Activated CD4-positive, alpha-beta T cell treated with anti-CD3 and anti-CD28 coated beads, Interleukin-2, amount 10 ng/mL, durations not matched to agents 7 days and 5 days (primary cell): Measurements from ENCODE around the gene IGFBP4. TPM values are rescaled to one million over a fixed set of nuclear protein-coding genes. Genes with fewer than 3 reads are reported as not detected.

Experiments
- CTCF ChIA-PET: fragments of 350-600 bp; sonication (Branson Sonifier 250); formaldehyde crosslinking; loops from one replicate; lab custom pipeline; 2021; ENCODE audit warnings: antibody characterized with exemption; lab: Charles Lee
- POLR2A ChIA-PET: fragments of 350-600 bp; sonication (Branson Sonifier 250); formaldehyde crosslinking; loops from one replicate; lab custom pipeline; 2021; ENCODE audit warnings: antibody characterized with exemption; lab: Charles Lee
- DNase-seq: peaks from one replicate; pipeline ENCODE4 v3.0.0-alpha.2; 2020
- H3K27ac Mint-ChIP-seq: one replicate; pipeline ENCODE4 v1.8.0; 2021; ENCODE audit warnings: mild to moderate bottlenecking, moderate library complexity, mixed read lengths
- H3K27me3 Mint-ChIP-seq: one replicate; pipeline ENCODE4 v1.8.0; 2021; ENCODE audit warnings: mixed read lengths
- H3K36me3 Mint-ChIP-seq: one replicate; pipeline ENCODE4 v1.8.0; 2021; ENCODE audit warnings: low read depth, mixed read lengths
- H3K4me1 Mint-ChIP-seq: one replicate; pipeline ENCODE4 v1.8.0; 2021; ENCODE audit warnings: mixed read lengths
- H3K4me3 Mint-ChIP-seq: one replicate; pipeline ENCODE4 v1.8.0; 2021; ENCODE audit warnings: mild to moderate bottlenecking, moderate library complexity, mixed read lengths
- H3K9me3 Mint-ChIP-seq: one replicate; pipeline ENCODE4 v1.8.0; 2021; ENCODE audit warnings: mixed read lengths
- total RNA-seq, 2 experiments: library from RNA; stranded (reverse); gene quantifications; one replicate each; pipeline ENCODE4 v1.2.3, GENCODE V29; 2021

The IGFBP4 gene
- total RNA-seq, 2 experiments from 2014 or later: 65.2 to 67.9 TPM

DNA sequence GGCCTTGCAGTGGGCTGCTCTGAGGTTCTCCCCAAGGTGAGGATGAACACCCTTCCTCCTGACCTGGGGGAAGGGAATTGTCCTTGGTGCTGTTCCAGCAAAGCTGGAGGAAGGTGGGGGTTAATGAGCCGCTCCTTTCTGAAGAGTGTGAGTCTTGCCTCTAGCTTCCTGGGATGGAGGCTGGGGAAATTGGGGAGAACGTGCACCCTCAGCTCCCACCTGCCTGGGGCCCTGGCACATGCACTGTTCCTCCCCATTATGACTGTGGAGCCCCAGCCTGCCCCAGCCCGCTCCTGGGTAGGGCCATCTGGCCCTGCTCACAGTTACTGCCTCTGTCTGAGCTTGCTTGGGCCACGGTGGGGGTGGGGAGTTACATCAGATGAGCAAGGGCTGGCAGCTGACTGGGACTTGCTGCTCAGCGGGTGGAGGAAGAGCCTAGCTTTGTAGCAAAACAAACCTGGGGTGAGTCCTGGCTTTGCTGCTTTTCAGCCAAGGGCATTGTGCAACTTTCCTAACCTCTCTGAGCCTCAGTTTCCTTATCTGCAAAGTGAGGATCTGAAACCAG is 47.1 kb downstream of the IGFBP4 start:
- no peaks in the 10 kb centered on the region for H3K27me3 Mint-ChIP-seq
- peaks cover 6% of the 10 kb centered on the region for H3K36me3 Mint-ChIP-seq
- POLR2A ChIA-PET: interaction anchor here (0.6 to 2.3 kb wide), 4 partner anchors 18 to 164 kb away, joined by 3 to 7 read pairs (median 5); no protein-coding TSS in a partner anchor
- H3K9me3 Mint-ChIP-seq: no peaks in the 10 kb centered on the region
- DNase-seq: peak; percentile 48
- CTCF ChIA-PET: interaction anchor here (1.0 to 2.6 kb wide), 5 partner anchors 12 to 46 kb away, joined by 3 to 10 read pairs (median 4); partner anchors contain the start of gene TNS4
- H3K4me1 Mint-ChIP-seq: peaks cover 67% of the 10 kb centered on the region
- H3K4me3 Mint-ChIP-seq: peak overlapping the region; percentile 30
- H3K27ac Mint-ChIP-seq: peak overlapping the region; percentile 84

DNA sequence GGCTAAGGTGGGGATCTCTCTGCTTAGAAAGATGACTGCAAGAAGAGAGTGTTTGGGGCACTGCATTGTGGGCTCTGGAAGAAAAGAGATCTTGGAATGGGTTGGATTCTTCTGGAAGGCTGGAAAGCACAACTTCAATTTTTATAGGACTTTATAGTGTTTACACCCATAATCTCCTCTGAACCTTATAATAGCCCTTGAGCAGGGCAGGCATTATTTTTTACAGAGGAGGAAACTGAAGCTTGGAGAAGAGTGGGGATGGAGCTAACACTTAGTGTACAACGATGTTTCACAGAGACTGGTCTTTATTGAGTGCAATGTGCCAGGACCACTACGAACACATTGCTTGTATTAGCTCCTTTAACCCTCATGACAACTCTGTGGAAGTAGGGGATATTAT is 47.7 kb downstream of the IGFBP4 start:
- Mint-ChIP-seq H3K27me3 (no peaks in the 10 kb centered on the region), H3K36me3 (peaks cover 6% of the 10 kb centered on the region), H3K27ac (peak overlapping the region; percentile 84), H3K4me1 (peaks cover 63% of the 10 kb centered on the region), H3K4me3 (peak overlapping the region; percentile 30), H3K9me3 (no peaks in the 10 kb centered on the region)
- ChIA-PET CTCF (interaction anchor here (1.1 to 2.6 kb wide), 4 partner anchors 11 to 47 kb away, joined by 3 to 10 read pairs (median 4); partner anchors contain the start of gene TNS4), POLR2A (interaction anchor here (0.5 to 2.3 kb wide), 4 partner anchors 17 to 1352 kb away, joined by 3 to 7 read pairs (median 5); no protein-coding TSS in a partner anchor)
- DNase-seq: no peak

DNA sequence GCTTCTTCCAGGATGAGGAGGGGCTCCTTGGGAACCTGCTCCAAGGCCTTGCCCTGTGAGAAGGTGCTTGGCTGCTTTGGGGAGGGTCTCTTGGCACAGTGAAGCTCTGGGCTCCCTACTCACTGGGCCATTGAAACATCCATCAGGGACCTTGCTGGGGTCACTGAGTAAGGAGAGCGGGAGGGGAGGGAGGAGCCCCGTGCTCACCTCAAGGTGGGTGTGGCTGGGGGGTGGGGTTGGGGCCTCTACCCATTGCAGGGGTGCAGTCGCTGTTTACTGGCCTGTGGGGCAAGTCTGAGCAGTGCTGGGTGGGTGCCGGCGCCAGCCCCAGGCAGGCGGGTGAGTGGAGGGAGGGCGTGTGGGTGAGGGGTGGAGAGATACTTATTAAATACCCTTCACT is 48.2 kb downstream of the IGFBP4 start:
- POLR2A ChIA-PET: interaction anchor here (0.5 to 2.3 kb wide), 2 partner anchors 26 to 1351 kb away, joined by 3 to 6 read pairs; no protein-coding TSS in a partner anchor
- Mint-ChIP-seq H3K4me1 (peaks cover 58% of the 10 kb centered on the region), H3K4me3 (no peak overlapping the region), H3K27ac (peak overlapping the region; percentile 84), H3K27me3 (no peaks in the 10 kb centered on the region), H3K36me3 (peaks cover 6% of the 10 kb centered on the region), H3K9me3 (no peaks in the 10 kb centered on the region)
- CTCF ChIA-PET: interaction anchor here (1.1 to 2.6 kb wide), 4 partner anchors 10 to 47 kb away, joined by 3 to 10 read pairs (median 4); partner anchors contain the start of gene TNS4
- DNase-seq: no peak

DNA sequence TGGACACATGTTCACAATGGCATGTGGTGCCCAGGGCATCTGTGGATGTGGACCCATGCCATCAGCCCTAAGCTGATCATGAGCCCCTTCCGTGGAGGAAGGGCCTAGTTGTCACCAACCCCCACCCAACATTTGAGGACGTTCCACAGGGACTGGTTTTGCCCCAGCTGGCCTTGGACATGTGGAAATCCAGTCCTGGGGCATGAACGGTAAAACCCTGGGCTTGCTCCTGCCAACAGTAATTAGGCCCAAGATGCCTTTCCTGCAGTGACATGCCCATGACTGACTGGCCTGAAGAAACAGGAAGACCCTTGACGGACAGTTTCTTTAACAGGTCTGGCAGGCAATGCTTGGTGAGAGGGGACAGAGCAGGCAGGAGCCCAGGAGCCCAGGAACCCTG is 50.4 kb downstream of the IGFBP4 start:
- peaks cover 6% of the 10 kb centered on the region for H3K36me3 Mint-ChIP-seq
- H3K4me1 Mint-ChIP-seq: peaks cover 49% of the 10 kb centered on the region
- POLR2A ChIA-PET: no interaction called here
- no peak overlapping the region for H3K27ac Mint-ChIP-seq
- no peaks in the 10 kb centered on the region for H3K27me3 Mint-ChIP-seq
- no peak overlapping the region for H3K4me3 Mint-ChIP-seq
- CTCF ChIA-PET: interaction anchor here (0.8 to 1.9 kb wide), 5 partner anchors 8 to 38 kb away, joined by 3 to 8 read pairs (median 4); partner anchors contain the start of gene TNS4
- no peaks in the 10 kb centered on the region for H3K9me3 Mint-ChIP-seq
- DNase-seq: no peak

DNA sequence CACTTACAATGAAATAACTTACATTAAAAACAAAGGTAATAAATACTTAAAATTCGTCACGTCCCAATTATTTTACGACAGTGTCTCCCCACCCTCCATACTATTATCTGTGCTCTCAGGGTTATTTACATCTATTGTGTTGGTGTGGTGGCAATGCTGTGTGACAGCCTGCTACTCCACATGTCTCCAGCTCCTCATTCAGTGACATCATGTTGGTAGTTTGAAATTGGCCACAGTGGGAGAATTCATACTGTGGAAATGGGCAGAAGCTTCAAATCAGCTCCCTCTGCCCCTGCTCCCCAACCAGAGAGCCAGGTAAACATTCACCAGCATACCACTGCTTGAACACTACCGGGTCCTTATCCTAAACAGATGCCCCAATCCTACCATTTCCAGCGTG is 51.9 kb downstream of the IGFBP4 start:
- H3K9me3 Mint-ChIP-seq: no peaks in the 10 kb centered on the region
- H3K27ac Mint-ChIP-seq: no peak overlapping the region
- H3K4me1 Mint-ChIP-seq: peaks cover 38% of the 10 kb centered on the region
- no peak overlapping the region for H3K4me3 Mint-ChIP-seq
- H3K27me3 Mint-ChIP-seq: peaks cover under 1% of the 10 kb centered on the region
- POLR2A ChIA-PET: no interaction called here
- no peak for DNase-seq
- CTCF ChIA-PET: interaction anchor here (0.7 to 2.4 kb wide), 6 partner anchors 8 to 45 kb away, joined by 3 to 9 read pairs (median 6); no protein-coding TSS in a partner anchor
- peaks cover 6% of the 10 kb centered on the region for H3K36me3 Mint-ChIP-seq

DNA sequence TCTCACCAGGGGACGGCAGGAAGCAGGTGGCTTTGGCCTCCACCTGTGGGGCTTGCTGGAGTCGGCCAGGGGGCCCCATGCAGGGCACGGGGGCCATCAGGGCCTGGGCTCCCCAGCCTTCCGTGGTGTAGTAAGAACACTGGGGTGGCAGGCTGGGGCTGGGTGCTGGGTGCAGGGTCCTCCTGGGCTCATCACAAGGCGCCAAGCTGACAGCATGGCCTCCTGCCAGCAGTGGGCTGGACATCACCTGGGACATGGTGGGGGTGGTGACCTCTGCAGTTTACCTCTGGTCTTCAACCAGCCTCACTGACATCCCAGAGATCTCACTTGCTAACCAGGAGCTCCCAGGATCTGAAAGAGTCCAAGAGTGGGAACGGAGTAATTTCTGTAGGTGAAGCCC is 52.9 kb downstream of the IGFBP4 start:
- H3K4me3 Mint-ChIP-seq: no peak overlapping the region
- peaks cover 5% of the 10 kb centered on the region for H3K27me3 Mint-ChIP-seq
- no peak for DNase-seq
- no peaks in the 10 kb centered on the region for H3K9me3 Mint-ChIP-seq
- ChIA-PET CTCF (interaction anchor here (0.6 to 4.5 kb wide), 8 partner anchors 10 to 438 kb away, joined by 3 to 21 read pairs (median 6); no protein-coding TSS in a partner anchor), POLR2A (no interaction called here)
- H3K4me1 Mint-ChIP-seq: peaks cover 28% of the 10 kb centered on the region
- no peak overlapping the region for H3K27ac Mint-ChIP-seq
- H3K36me3 Mint-ChIP-seq: peaks cover 6% of the 10 kb centered on the region

DNA sequence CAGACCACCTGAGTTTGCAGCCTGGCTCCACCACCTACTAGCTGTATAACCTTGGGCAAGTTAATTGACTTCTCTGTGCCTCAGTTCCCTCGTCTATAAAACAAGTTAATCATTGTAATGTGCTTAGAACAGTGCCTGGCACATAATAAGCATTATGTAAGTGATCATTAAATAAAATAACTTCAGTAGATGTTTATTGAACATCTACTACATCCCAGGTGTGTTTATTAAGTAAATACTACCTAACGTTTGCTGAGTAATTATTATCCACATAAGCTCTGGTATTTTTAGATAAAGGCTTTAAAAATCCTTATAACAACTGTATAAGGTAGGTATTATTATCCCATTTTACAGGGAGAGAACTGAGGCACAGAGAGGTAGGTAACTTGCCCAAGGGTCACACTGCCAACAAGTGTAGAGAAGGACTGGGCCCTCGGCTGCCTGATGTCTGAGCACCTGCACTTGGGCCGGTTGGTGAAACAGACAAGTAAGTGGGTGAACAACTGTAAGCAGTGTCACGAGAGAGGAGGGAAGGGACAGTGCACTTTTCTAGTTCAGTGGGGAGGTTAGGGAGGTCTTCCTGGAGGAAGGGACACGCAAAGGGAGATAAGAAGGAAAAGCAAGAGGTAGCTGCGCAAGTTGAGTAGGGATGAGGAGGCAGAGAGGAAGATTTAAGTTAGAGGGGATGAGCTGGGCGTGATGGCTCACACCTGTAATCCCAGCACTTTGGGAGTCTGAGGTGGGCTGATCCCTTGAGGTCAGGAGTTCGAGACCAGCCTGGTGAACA is 53.6 kb downstream of the IGFBP4 start:
- Mint-ChIP-seq H3K36me3 (peaks cover 6% of the 10 kb centered on the region), H3K4me1 (peaks cover 21% of the 10 kb centered on the region), H3K27me3 (peaks cover 5% of the 10 kb centered on the region), H3K4me3 (no peak overlapping the region), H3K27ac (peak overlapping the region; percentile 63), H3K9me3 (no peaks in the 10 kb centered on the region)
- ChIA-PET CTCF (interaction anchor here (0.6 to 4.5 kb wide), 11 partner anchors 9 to 438 kb away, joined by 3 to 21 read pairs (median 5); no protein-coding TSS in a partner anchor), POLR2A (no interaction called here)
- no peak for DNase-seq

DNA sequence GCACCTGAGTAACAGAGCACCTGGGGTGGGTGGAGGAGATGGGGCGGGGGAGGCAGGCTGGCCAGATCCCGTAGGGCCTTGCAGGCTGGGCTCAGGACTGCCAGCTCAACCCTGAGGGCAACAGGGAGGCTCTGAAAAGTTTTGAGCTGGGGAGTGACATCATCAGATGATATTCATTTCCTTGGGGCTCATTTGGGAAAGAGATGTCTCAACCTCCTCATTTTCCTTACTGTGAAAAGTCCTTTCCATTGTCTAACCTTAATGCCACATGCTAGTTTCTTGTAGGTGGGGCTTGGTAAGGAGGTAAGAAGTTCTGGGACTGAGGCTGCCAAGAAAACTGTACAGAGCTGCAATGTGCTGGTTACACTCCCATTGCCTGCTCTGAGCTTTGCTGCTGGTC is 54.4 kb downstream of the IGFBP4 start:
- peaks cover 5% of the 10 kb centered on the region for H3K27me3 Mint-ChIP-seq
- H3K9me3 Mint-ChIP-seq: no peaks in the 10 kb centered on the region
- H3K4me1 Mint-ChIP-seq: peaks cover 18% of the 10 kb centered on the region
- DNase-seq: no peak
- H3K27ac Mint-ChIP-seq: no peak overlapping the region
- no peak overlapping the region for H3K4me3 Mint-ChIP-seq
- peaks cover 6% of the 10 kb centered on the region for H3K36me3 Mint-ChIP-seq
- ChIA-PET POLR2A (no interaction called here), CTCF (interaction anchor here (0.7 to 4.5 kb wide), 10 partner anchors 10 to 254 kb away, joined by 3 to 21 read pairs (median 4); no protein-coding TSS in a partner anchor)

DNA sequence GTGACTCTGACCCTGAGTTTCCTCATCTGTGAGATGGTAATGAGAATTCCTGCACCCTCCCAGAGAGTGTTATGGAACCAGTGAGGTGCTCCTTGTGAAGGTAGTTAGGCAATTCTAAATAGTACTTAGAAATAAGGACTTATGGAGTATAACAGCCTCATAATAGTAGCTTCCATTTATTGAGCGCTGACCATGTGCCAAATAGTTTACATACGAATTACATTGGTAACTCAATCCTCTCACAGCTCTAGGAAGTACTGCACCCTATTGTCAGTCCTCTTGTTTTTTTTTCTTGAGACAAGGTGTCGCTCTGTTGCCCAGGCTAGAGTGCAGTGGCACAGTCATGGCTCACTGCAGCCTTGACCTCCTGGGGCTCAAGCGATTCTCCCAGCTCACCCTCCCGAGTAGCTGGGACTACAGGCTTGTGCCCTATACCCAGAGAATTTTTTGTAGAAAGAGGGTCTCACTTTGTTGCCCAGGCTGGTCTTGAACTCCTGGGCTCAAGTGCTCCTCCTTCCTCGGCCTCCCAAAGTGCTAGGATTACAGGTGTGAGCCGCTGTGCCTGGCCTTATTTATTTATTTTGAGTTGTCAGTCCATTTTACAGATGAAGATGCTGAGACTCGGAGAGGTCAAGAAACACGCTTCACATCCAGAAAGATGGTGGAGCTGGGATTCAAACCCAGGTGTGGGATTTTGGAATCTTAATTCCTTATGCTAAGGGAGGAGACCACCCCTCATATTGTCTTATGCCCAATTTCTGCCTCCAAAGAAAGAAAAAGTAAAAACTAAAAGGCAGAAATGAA is 55.2 kb downstream of the IGFBP4 start:
- H3K4me1 Mint-ChIP-seq: peaks cover 15% of the 10 kb centered on the region
- H3K4me3 Mint-ChIP-seq: no peak overlapping the region
- DNase-seq: no peak
- peaks cover 5% of the 10 kb centered on the region for H3K27me3 Mint-ChIP-seq
- H3K36me3 Mint-ChIP-seq: peaks cover 6% of the 10 kb centered on the region
- ChIA-PET POLR2A (no interaction called here), CTCF (interaction anchor here (0.7 to 4.5 kb wide), 9 partner anchors 12 to 255 kb away, joined by 3 to 21 read pairs (median 4); no protein-coding TSS in a partner anchor)
- no peaks in the 10 kb centered on the region for H3K9me3 Mint-ChIP-seq
- H3K27ac Mint-ChIP-seq: no peak overlapping the region

DNA sequence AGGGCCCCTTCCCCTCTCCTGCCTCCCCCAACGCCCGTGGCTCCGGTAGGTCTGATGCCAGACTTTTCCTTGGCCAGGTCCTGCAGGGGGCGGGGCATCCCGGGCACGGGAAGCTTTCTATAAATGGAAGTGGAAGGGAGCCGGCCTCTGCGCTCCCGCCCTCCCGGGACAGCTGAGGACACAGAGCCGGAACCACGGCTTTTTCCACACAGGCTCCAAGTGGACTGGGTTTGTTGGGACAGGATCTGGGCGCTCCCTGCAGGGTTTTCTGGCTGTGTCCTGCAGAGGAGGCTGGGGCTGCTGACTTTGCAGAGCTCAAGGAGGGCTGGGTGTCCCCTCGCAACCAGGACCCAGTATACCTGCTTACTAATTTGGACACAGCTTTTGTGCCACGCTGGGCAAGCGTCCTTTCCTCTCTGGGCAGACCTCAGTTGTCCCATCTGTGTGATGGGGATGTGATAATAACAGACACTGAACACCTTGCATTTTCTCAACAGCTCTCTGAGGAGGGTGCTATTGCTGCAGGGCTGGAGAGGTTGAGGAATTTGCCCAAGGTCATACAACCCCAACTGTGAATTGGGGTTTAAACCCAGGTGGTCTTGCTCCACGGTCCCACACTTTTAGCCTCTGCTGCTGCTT is 56.4 kb downstream of the IGFBP4 start:
- Mint-ChIP-seq H3K27me3 (peaks cover 5% of the 10 kb centered on the region), H3K36me3 (peaks cover 6% of the 10 kb centered on the region), H3K9me3 (no peaks in the 10 kb centered on the region), H3K27ac (no peak overlapping the region), H3K4me1 (peaks cover 15% of the 10 kb centered on the region), H3K4me3 (no peak overlapping the region)
- DNase-seq: no peak
- ChIA-PET CTCF (interaction anchor here (0.5 to 4.5 kb wide), 5 partner anchors 11 to 38 kb away, joined by 3 to 21 read pairs (median 4); no protein-coding TSS in a partner anchor), POLR2A (no interaction called here)

DNA sequence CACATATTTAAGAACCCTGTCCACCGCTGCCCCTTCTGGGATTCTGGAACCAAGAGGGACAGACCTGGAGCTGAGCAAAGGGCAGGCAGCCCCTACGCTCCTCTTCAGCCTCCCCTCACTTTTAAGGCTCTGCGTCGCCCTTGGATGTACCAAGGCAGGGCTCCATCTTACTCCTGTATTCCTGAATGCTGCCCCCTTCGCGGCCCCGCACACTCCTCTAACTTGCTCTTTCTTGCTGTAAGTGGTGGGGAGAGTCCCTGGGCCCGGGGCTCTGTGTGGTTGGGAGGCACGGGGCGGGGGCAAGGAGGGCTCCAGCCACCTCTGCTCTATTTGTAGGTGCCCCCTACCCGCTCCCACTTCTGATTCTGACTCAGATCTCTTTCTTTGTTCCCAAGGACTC is 56.9 kb downstream of the IGFBP4 start:
- Mint-ChIP-seq H3K27me3 (peaks cover 5% of the 10 kb centered on the region), H3K27ac (peak overlapping the region; percentile 20), H3K4me3 (no peak overlapping the region), H3K36me3 (peaks cover 4% of the 10 kb centered on the region), H3K9me3 (no peaks in the 10 kb centered on the region), H3K4me1 (peaks cover 17% of the 10 kb centered on the region)
- no peak for DNase-seq
- ChIA-PET POLR2A (no interaction called here), CTCF (interaction anchor here (0.5 to 1.3 kb wide), 2 partner anchors 10 to 38 kb away, joined by 4 to 5 read pairs; no protein-coding TSS in a partner anchor)
